Peyer's patch (tissue), 4 donors: Measurements from ENCODE around the gene PAM.

Source experiments
- POLR2A ChIP-seq, 2 donors: fragments of 450-650 bp; IDR thresholded peaks; one replicate each; pipeline ENCODE4 v1.5.1; 2017; ENCODE audit warnings: antibody characterized with exemption in 2 of 2, mild to moderate bottlenecking in 2 of 2, moderate library complexity in 2 of 2
- TF ChIP-seq, protein P1 (sequence below), 6 experiments: fragments of 450-650 bp in 4 of 6; fragments of 200-600 bp in 2 of 6; sonication (generic) in 1 of 6; IDR thresholded peaks; one replicate each; pipeline ENCODE4 v1.5.1; 2017 to 2019; ENCODE audit warnings: antibody characterized with exemption in 6 of 6, mild to moderate bottlenecking in 3 of 6, moderate library complexity in 1 of 6

GRCh38 chr5:102853680-102854079 lies 98.6 kb downstream of the PAM start:
- TF ChIP-seq, protein P1, sequence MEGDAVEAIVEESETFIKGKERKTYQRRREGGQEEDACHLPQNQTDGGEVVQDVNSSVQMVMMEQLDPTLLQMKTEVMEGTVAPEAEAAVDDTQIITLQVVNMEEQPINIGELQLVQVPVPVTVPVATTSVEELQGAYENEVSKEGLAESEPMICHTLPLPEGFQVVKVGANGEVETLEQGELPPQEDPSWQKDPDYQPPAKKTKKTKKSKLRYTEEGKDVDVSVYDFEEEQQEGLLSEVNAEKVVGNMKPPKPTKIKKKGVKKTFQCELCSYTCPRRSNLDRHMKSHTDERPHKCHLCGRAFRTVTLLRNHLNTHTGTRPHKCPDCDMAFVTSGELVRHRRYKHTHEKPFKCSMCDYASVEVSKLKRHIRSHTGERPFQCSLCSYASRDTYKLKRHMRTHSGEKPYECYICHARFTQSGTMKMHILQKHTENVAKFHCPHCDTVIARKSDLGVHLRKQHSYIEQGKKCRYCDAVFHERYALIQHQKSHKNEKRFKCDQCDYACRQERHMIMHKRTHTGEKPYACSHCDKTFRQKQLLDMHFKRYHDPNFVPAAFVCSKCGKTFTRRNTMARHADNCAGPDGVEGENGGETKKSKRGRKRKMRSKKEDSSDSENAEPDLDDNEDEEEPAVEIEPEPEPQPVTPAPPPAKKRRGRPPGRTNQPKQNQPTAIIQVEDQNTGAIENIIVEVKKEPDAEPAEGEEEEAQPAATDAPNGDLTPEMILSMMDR (IDR thresholded peaks at IDR 0.05), result no peak
- no peak for TF ChIP-seq POLR2A (IDR thresholded peaks at IDR 0.05)
